ENCODE measurements around the gene PGP.

The PGP gene

GRCh38 chr16:2197765-2198164, 16.9 kb downstream of the PGP start:
- no peak for FAIRE-seq

- FAIRE-seq: no peak
These were observed 17.6 kb downstream of the PGP start for GRCh38 chr16:2196981-2197511.

- no peak for FAIRE-seq
These were observed 18.3 kb downstream of the PGP start, which contains the start of gene CASKIN1 for GRCh38 chr16:2196162-2196980. Gene CASKIN1 (minus strand): TSS chr16:2196605. CDS start chr16:2196432, 173 bp downstream.

- no peak for FAIRE-seq
These were observed 19.1 kb downstream of the PGP start for GRCh38 chr16:2195322-2196161.

GRCh38 chr16:2194852-2195321, 19.8 kb downstream of the PGP start:
- no peak for FAIRE-seq

- no peak for FAIRE-seq
These were observed 20.3 kb downstream of the PGP start for GRCh38 chr16:2194166-2194834.

GRCh38 chr16:2191446-2191706, 23.3 kb downstream of the PGP start:
- FAIRE-seq: no peak

- no peak for FAIRE-seq
These were observed 23.8 kb downstream of the PGP start for GRCh38 chr16:2190659-2191445.

- no peak for FAIRE-seq
These were observed 24.5 kb downstream of the PGP start for GRCh38 chr16:2190002-2190658.

GRCh38 chr16:2189252-2189893, 25.3 kb downstream of the PGP start:
- no peak for FAIRE-seq

- FAIRE-seq: no peak
These were observed 26.2 kb downstream of the PGP start for GRCh38 chr16:2188395-2188794.

GRCh38 chr16:2187212-2187611, 27.4 kb downstream of the PGP start:
- no peak for FAIRE-seq

- no peak for FAIRE-seq
These were observed 28.1 kb downstream of the PGP start for GRCh38 chr16:2186505-2186904.

- no peak for FAIRE-seq
These were observed 28.6 kb downstream of the PGP start for GRCh38 chr16:2186064-2186463.

- FAIRE-seq: no peak
These were observed 29.7 kb downstream of the PGP start for GRCh38 chr16:2184962-2185361.

GRCh38 chr16:2184346-2184745, 30.3 kb downstream of the PGP start:
- FAIRE-seq: no peak

- no peak for FAIRE-seq
These were observed 31.0 kb downstream of the PGP start for GRCh38 chr16:2183671-2184070.

GRCh38 chr16:2181952-2182351, 32.7 kb downstream of the PGP start:
- no peak for FAIRE-seq

- no peak for FAIRE-seq
These were observed 33.4 kb downstream of the PGP start for GRCh38 chr16:2180962-2181923.

GRCh38 chr16:2180461-2180860, 34.2 kb downstream of the PGP start:
- FAIRE-seq: no peak
